A549 (cell line): ENCODE results near the gene SUPT5H. TPM values are rescaled to one million over a fixed set of nuclear protein-coding genes. Genes with fewer than 3 reads are reported as not detected.

Experiments used
- ATAC-seq, 2 experiments: fragments of 200-7000 bp in 1 of 2; fragments of >200 bp in 1 of 2; cut with Nextera tagmentation in 1 of 2; cut with Tn5 transposase in 1 of 2; 3 replicates each; pipeline versions ENCODE4 v1.8.0 to v1.9.1; 2018 to 2020; ENCODE audit warnings: mild to moderate bottlenecking in 1 of 2, moderate library complexity in 1 of 2
- CTCF ChIA-PET: fragments of 300-600 bp; sonication (Branson Sonifier 250); formaldehyde crosslinking; extraction: SDS; loops from one replicate; lab custom pipeline; 2021; ENCODE audit warnings: antibody characterized with exemption, inconsistent platforms; lab: Yijun Ruan, JAX
- POLR2A ChIA-PET: fragments of 350-600 bp; formaldehyde crosslinking; extraction: SDS; loops from one replicate; lab custom pipeline; 2021; ENCODE audit warnings: antibody characterized with exemption, inconsistent platforms; lab: Yijun Ruan, JAX
- DNase-seq, 2 experiments: peaks; one replicate each; pipeline versions ENCODE4 v3.0.0 to v3.0.0-alpha.2; 2011 to 2016; ENCODE audit warnings: low read depth in 1 of 2, low spot score in 1 of 2
- FAIRE-seq: peaks from 2 replicates; lab custom pipeline; 2011; peaks lifted over from hg19 to GRCh38; lab: Jason Lieb, UNC
- H3K27ac ChIP-seq, 2 experiments: fragments of >200 bp; sonication (Bioruptor Twin); formaldehyde crosslinking; 3 replicates each; pipeline ENCODE4 v1.5.1; 2016 to 2017
- H3K4me1 ChIP-seq: fragments of >200 bp; sonication (Bioruptor Twin); formaldehyde crosslinking; 3 replicates; pipeline ENCODE4 v1.6.1; 2016
- H3K4me2 ChIP-seq: fragments of >200 bp; sonication (Bioruptor Twin); formaldehyde crosslinking; 3 replicates; pipeline ENCODE4 v1.6.1; 2016
- H3K4me3 ChIP-seq: fragments of >200 bp; sonication (Bioruptor Twin); formaldehyde crosslinking; 3 replicates; pipeline ENCODE4 v1.5.1; 2016
- H3K9me3 ChIP-seq: fragments of >200 bp; sonication (Bioruptor Twin); formaldehyde crosslinking; 3 replicates; pipeline ENCODE4 v1.6.1; 2016
- BHLHE40 ChIP-seq: IDR thresholded peaks from 2 replicates; pipeline ENCODE4 v1.6.1; 2012; ENCODE audit warnings: low read depth, low read length, inconsistent platforms
- FOXS1 ChIP-seq: fragments of 250-450 bp; sonication (Bioruptor Pico); IDR thresholded peaks from 2 replicates; pipeline ENCODE4 v1.5.0; 2020; ENCODE audit warnings: mild to moderate bottlenecking, moderate library complexity
- HDAC2 ChIP-seq: fragments of 200-600 bp; sonication (generic); IDR thresholded peaks from 2 replicates; pipeline ENCODE4 v1.6.1; 2016
- HOXB5 ChIP-seq: fragments of 250-450 bp; sonication (Bioruptor Pico); IDR thresholded peaks from 2 replicates; pipeline ENCODE4 v1.5.0; 2020; ENCODE audit warnings: mild to moderate bottlenecking, moderate library complexity
- JUN ChIP-seq, 2 experiments: fragments of >200 bp; sonication (Bioruptor Twin); formaldehyde crosslinking; IDR thresholded peaks; 2 replicates in 1 of 2; 3 replicates in 1 of 2; pipeline ENCODE4 v1.6.1; 2016 to 2017
- KDM1A ChIP-seq: fragments of 200-600 bp; sonication (generic); IDR thresholded peaks from 2 replicates; pipeline ENCODE4 v1.6.1; 2016; ENCODE audit warnings: low read depth, mild to moderate bottlenecking
- MAZ ChIP-seq: fragments of 150-350 bp; IDR thresholded peaks from 2 replicates; pipeline ENCODE4 v1.6.1; 2014; ENCODE audit warnings: antibody characterized with exemption, low read depth, low read length, borderline replicate concordance
- NFE2L2 ChIP-seq: fragments of 150-350 bp; conservative IDR thresholded peaks from 2 replicates; pipeline ENCODE4 v1.6.1; 2014; ENCODE audit warnings: low read length
- RCOR1 ChIP-seq: fragments of 150-350 bp; IDR thresholded peaks from 2 replicates; pipeline ENCODE4 v1.6.1; 2014; ENCODE audit warnings: antibody characterized with exemption, low read length, low read depth
- RNF2 ChIP-seq: fragments of 200-600 bp; sonication (generic); IDR thresholded peaks from 2 replicates; pipeline ENCODE4 v1.6.1; 2016; ENCODE audit warnings: low read depth, mild to moderate bottlenecking, antibody characterized with exemption, moderate library complexity, borderline replicate concordance
- SMC3 ChIP-seq: fragments of >200 bp; sonication (Bioruptor Twin); formaldehyde crosslinking; IDR thresholded peaks from 3 replicates; pipeline ENCODE4 v1.6.1; 2018; ENCODE audit warnings: inconsistent platforms
- ZFP36 ChIP-seq: fragments of 450-650 bp; IDR thresholded peaks from 2 replicates; pipeline ENCODE4 v1.6.1; 2014; ENCODE audit warnings: borderline replicate concordance; ENCODE audit not compliant: partially characterized antibody
- WGBS: methylation state at CpG from one replicate; pipeline ENCODE4 v1.1.6; 2017; ENCODE audit errors: missing lambda C conversion rate; 5-methylcytosine and 5-hydroxymethylcytosine counted together
- polyA plus RNA-seq, 4 experiments: library from polyadenylated mRNA; depleted of rRNA in 3 of 4; stranded (reverse); fragments of >200 nt; fragmentation: RNase III in 1 of 4; extraction: RNeasy Plus Mini Kit Qiagen cat#74134 plus additional on column Dnase treatment in 1 of 4; gene quantifications; 2 replicates in 3 of 4; 3 replicates in 1 of 4; pipeline ENCODE4 v1.2.3, GENCODE V29; 2011 to 2017
- TF ChIP-seq, protein P1 (sequence below): fragments of 200-600 bp; sonication (generic); IDR thresholded peaks from 2 replicates; pipeline ENCODE4 v1.6.1; 2016; ENCODE audit warnings: antibody characterized with exemption, mild to moderate bottlenecking, moderate library complexity

The SUPT5H gene
- polyA plus RNA-seq, 2 of the 4 experiments (the other 2 are of a cell fraction), result 186 to 222 TPM

DNA sequence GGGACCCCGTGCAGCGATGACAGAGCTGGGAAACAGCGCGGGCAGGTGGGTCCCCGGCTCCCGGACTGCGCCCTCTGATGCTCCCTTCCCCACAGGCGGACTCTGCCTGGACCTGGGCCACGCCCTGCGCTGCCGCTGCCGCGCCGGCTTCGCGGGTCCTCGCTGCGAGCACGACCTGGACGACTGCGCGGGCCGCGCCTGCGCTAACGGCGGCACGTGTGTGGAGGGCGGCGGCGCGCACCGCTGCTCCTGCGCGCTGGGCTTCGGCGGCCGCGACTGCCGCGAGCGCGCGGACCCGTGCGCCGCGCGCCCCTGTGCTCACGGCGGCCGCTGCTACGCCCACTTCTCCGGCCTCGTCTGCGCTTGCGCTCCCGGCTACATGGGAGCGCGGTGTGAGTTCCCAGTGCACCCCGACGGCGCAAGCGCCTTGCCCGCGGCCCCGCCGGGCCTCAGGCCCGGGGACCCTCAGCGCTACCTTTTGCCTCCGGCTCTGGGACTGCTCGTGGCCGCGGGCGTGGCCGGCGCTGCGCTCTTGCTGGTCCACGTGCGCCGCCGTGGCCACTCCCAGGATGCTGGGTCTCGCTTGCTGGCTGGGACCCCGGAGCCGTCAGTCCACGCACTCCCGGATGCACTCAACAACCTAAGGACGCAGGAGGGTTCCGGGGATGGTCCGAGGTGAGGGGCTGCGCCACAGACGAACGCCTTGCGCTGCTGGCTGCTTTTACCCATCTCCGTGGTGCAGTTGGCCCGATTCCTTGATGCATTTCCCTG, 61.7 kb downstream of the SUPT5H start (continued):
- no peak; the same call in 1 of the 2 replicates for TF ChIP-seq RNF2
- peak; percentile 84; the same call in 1 of the 2 replicates for TF ChIP-seq BHLHE40
- no peak for TF ChIP-seq SMC3
- no peak for TF ChIP-seq MAZ

DNA sequence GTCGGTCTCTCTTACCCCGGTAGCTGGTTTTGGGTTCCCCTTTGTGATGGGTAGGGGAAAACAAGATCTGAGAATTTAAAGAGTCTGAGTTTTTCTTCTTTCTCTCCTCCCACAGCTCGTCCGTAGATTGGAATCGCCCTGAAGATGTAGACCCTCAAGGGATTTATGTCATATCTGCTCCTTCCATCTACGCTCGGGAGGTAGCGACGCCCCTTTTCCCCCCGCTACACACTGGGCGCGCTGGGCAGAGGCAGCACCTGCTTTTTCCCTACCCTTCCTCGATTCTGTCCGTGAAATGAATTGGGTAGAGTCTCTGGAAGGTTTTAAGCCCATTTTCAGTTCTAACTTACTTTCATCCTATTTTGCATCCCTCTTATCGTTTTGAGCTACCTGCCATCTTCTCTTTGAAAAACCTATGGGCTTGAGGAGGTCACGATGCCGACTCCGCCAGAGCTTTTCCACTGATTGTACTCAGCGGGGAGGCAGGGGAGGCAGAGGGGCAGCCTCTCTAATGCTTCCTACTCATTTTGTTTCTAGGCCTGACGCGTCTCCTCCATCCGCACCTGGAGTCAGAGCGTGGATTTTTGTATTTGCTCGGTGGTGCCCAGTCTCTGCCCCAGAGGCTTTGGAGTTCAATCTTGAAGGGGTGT, 62.5 kb downstream of the SUPT5H start:
- H3K4me2 ChIP-seq, result peak overlapping the region; percentile 85
- ChIA-PET POLR2A (interaction anchor here (0.6 to 2.0 kb wide), 3 partner anchors 62 to 339 kb away, joined by 3 to 6 read pairs (median 3); partner anchors contain the start of genes FBL, RPS16 and SUPT5H), CTCF (interaction anchor here (0.8 to 17.0 kb wide), 9 partner anchors 9 to 110 kb away, joined by 3 to 257 read pairs (median 4); partner anchors contain the start of genes DLL3, EID2, EID2B and RPS16)
- FAIRE-seq, result no peak
- peak overlapping the region; percentile 66 for H3K4me3 ChIP-seq
- TF ChIP-seq RNF2 (peak; percentile 1; the same call in 1 of the 2 replicates), RCOR1 (0 out of 2 replicates have a peak, but pooled peaks have one; percentile 27), HOXB5 (CRISPR knock-in tag) (no peak)
- H3K27ac ChIP-seq, result peak overlapping the region; percentile 81 to 86
- ATAC-seq, result no peak
- peaks cover 5% of the 10 kb centered on the region for H3K9me3 ChIP-seq
- H3K4me1 ChIP-seq, result peaks cover 16% of the 10 kb centered on the region
- DNase-seq, result no peak
- WGBS, result 74% methylated on average over 24 of the region's 24 CpGs

DNA sequence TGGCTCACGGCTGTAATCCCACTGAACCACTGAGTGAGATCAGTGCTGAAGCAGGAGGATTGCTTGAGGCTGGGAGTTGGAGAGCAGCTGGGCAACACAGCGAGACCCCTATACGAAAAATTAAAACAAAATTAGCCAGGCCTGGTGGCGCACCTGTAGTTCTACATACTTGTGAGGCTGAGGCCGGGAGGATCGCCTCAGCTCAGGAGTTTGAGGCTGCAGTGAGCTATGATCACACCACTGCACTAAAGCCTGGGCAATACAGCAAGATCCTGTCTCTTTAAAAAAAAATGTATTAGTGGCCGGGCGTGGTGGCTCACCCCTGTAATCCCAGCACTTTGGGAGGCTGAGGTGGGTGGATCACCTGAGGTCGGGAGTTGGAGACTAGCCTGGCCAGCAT, 63.2 kb downstream of the SUPT5H start:
- Histone ChIP-seq H3K9me3 (peaks cover 5% of the 10 kb centered on the region), H3K4me1 (peaks cover 13% of the 10 kb centered on the region), H3K4me2 (no peak overlapping the region; the same call in 2 of the 3 replicates), H3K27ac (no peak overlapping the region), H3K4me3 (no peak overlapping the region)
- POLR2A ChIA-PET, result interaction anchor here (2.0 kb wide), 1 partner anchor 63 kb away, joined by 6 read pairs; the partner anchor contains the start of gene SUPT5H
- 88% methylated on average over 9 of the region's 9 CpGs for whole genome bisulfite sequencing
- ATAC-seq (no peak), FAIRE-seq (no peak), DNase-seq (no peak)
- no peak for TF ChIP-seq NFE2L2
- TF ChIP-seq FOXS1 (CRISPR knock-in tag), result no peak
- TF ChIP-seq KDM1A, result peak; percentile 13; the same call in 1 of the 2 replicates
- CTCF ChIA-PET, result interaction anchor here (0.7 to 17.0 kb wide), 8 partner anchors 9 to 69 kb away, joined by 3 to 257 read pairs (median 4); partner anchors contain the start of genes DLL3 and EID2B

DNA sequence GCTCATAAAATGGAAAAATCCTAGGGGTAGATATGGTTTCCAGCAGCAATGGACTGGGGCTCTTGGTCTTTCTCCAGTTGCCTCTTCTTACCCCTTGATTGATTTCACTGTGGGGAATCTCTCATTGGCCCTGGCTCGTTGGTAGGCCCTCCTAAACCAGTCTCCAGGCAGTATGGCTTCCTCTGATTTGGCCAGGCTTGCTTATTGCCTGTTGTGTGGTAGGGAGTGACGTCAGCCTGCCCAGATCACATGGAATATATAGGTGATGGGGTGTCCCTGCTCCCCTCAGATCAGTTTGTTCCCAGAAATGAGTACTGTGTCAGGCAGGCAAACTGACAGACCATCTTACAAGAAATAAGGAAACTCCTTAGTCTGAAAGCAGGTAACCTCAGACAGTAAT, 63.9 kb downstream of the SUPT5H start:
- 78% methylated on average over 2 of the region's 2 CpGs for WGBS
- no peak for DNase-seq
- Histone ChIP-seq H3K4me1 (peaks cover 13% of the 10 kb centered on the region), H3K27ac (no peak overlapping the region), H3K9me3 (peaks cover 5% of the 10 kb centered on the region), H3K4me3 (no peak overlapping the region), H3K4me2 (no peak overlapping the region)
- ATAC-seq, result no peak
- no peak for FAIRE-seq
- POLR2A ChIA-PET, result interaction anchor here (2.0 kb wide), 1 partner anchor 64 kb away, joined by 6 read pairs; the partner anchor contains the start of gene SUPT5H
- TF ChIP-seq JUN (IDR thresholded peaks at IDR 0.05) (0 out of 5 replicates have a peak, but pooled peaks of 1 of the 2 experiments have one; percentile 20), HOXB5 (CRISPR knock-in tag) (no peak), HDAC2 (no peak), ZFP36 (no peak)
- TF ChIP-seq, protein P1, sequence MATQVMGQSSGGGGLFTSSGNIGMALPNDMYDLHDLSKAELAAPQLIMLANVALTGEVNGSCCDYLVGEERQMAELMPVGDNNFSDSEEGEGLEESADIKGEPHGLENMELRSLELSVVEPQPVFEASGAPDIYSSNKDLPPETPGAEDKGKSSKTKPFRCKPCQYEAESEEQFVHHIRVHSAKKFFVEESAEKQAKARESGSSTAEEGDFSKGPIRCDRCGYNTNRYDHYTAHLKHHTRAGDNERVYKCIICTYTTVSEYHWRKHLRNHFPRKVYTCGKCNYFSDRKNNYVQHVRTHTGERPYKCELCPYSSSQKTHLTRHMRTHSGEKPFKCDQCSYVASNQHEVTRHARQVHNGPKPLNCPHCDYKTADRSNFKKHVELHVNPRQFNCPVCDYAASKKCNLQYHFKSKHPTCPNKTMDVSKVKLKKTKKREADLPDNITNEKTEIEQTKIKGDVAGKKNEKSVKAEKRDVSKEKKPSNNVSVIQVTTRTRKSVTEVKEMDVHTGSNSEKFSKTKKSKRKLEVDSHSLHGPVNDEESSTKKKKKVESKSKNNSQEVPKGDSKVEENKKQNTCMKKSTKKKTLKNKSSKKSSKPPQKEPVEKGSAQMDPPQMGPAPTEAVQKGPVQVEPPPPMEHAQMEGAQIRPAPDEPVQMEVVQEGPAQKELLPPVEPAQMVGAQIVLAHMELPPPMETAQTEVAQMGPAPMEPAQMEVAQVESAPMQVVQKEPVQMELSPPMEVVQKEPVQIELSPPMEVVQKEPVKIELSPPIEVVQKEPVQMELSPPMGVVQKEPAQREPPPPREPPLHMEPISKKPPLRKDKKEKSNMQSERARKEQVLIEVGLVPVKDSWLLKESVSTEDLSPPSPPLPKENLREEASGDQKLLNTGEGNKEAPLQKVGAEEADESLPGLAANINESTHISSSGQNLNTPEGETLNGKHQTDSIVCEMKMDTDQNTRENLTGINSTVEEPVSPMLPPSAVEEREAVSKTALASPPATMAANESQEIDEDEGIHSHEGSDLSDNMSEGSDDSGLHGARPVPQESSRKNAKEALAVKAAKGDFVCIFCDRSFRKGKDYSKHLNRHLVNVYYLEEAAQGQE, result no peak
- CTCF ChIA-PET, result interaction anchor here (0.7 to 17.0 kb wide), 8 partner anchors 10 to 69 kb away, joined by 3 to 257 read pairs (median 4); partner anchors contain the start of genes DLL3 and EID2B
